Chondrocyte (in vitro differentiated cells): ENCODE measurements around the gene PPP1R16B. TPM values are rescaled to one million over a fixed set of nuclear protein-coding genes. Genes with fewer than 3 reads are reported as not detected.
A peak's percentile ranks its signal among the peaks of the same experiment; 100 is the strongest.

Source experiments
- DNase-seq: peaks from one replicate; pipeline ENCODE4 v3.0.0; 2021; ENCODE audit warnings: mixed read lengths, low spot score
- H3K27ac Mint-ChIP-seq: one replicate; pipeline ENCODE4 v1.8.0; 2021; ENCODE audit warnings: mild to moderate bottlenecking, moderate library complexity, mixed read lengths; ENCODE audit not compliant: unreplicated experiment
- H3K27me3 Mint-ChIP-seq: 2 replicates; pipeline ENCODE4 v1.8.0; 2021; ENCODE audit warnings: low read depth, mixed read lengths
- H3K36me3 Mint-ChIP-seq: 2 replicates; pipeline ENCODE4 v1.8.0; 2021; ENCODE audit warnings: low read depth, mixed read lengths
- H3K4me1 Mint-ChIP-seq: 2 replicates; pipeline ENCODE4 v1.8.0; 2021; ENCODE audit warnings: low read depth, mild to moderate bottlenecking, mixed read lengths
- H3K4me3 Mint-ChIP-seq: one replicate; pipeline ENCODE4 v1.8.0; 2021; ENCODE audit warnings: mild to moderate bottlenecking, moderate library complexity, mixed read lengths; ENCODE audit not compliant: unreplicated experiment
- H3K9me3 Mint-ChIP-seq: 2 replicates; pipeline ENCODE4 v1.8.0; 2021; ENCODE audit warnings: low read depth, mixed read lengths
- CTCF ChIP-seq: fragments of 200-600 bp; sonication (generic); IDR thresholded peaks from 2 replicates; pipeline ENCODE4 v1.5.0; 2021; ENCODE audit warnings: antibody characterized with exemption, mild to moderate bottlenecking, moderate library complexity
- total RNA-seq: library from RNA; stranded (reverse); gene quantifications from 3 replicates; pipeline ENCODE4 v1.2.1, GENCODE V29; 2021

The PPP1R16B gene
- total RNA-seq, 1 donor from 2014 or later = not detected

- Mint-ChIP-seq H3K27ac (no peak overlapping the region), H3K27me3 (peaks cover 27% of the 10 kb centered on the region), H3K4me1 (peaks cover 3% of the 10 kb centered on the region), H3K36me3 (no peaks in the 10 kb centered on the region), H3K4me3 (peak overlapping the region; percentile 50), H3K9me3 (no peaks in the 10 kb centered on the region)
- no peak for DNase-seq
- no peak for TF ChIP-seq CTCF
Observed at GRCh38 chr20:38804682-38805501, 605 bp upstream of the PPP1R16B start.

GRCh38 chr20:38805958-38806854 lies 709 bp downstream of the PPP1R16B start:
- peaks cover 37% of the 10 kb centered on the region for H3K27me3 Mint-ChIP-seq
- H3K36me3 Mint-ChIP-seq = no peaks in the 10 kb centered on the region
- H3K4me1 Mint-ChIP-seq = peaks cover 3% of the 10 kb centered on the region
- TF ChIP-seq CTCF = peak; percentile 27
- H3K4me3 Mint-ChIP-seq = peak overlapping the region; percentile 67
- H3K27ac Mint-ChIP-seq = no peak overlapping the region
- no peaks in the 10 kb centered on the region for H3K9me3 Mint-ChIP-seq
- DNase-seq = no peak

GRCh38 chr20:38806855-38807655 lies 1.6 kb downstream of the PPP1R16B start:
- peaks cover 43% of the 10 kb centered on the region for H3K27me3 Mint-ChIP-seq
- peaks cover 3% of the 10 kb centered on the region for H3K4me1 Mint-ChIP-seq
- DNase-seq = no peak
- H3K9me3 Mint-ChIP-seq = peaks cover 5% of the 10 kb centered on the region
- TF ChIP-seq CTCF = no peak
- H3K4me3 Mint-ChIP-seq = peak overlapping the region; percentile 4
- no peak overlapping the region for H3K27ac Mint-ChIP-seq
- H3K36me3 Mint-ChIP-seq = no peaks in the 10 kb centered on the region

GRCh38 chr20:38809942-38810341 lies 4.4 kb downstream of the PPP1R16B start:
- Mint-ChIP-seq H3K4me1 (peaks cover 3% of the 10 kb centered on the region), H3K27me3 (peaks cover 55% of the 10 kb centered on the region)
- no peak for DNase-seq

More at GRCh38 chr20:38809942-38810341, 4.4 kb downstream of the PPP1R16B start:
- TF ChIP-seq CTCF = no peak
- Mint-ChIP-seq H3K36me3 (no peaks in the 10 kb centered on the region), H3K4me3 (no peak overlapping the region), H3K9me3 (peaks cover 5% of the 10 kb centered on the region), H3K27ac (no peak overlapping the region)
